Transverse colon (tissue), 4 donors: Measurements from ENCODE around the gene POC1A. TPM values are rescaled to one million over a fixed set of nuclear protein-coding genes. Genes with fewer than 3 reads are reported as not detected.

ENCODE experiments used
- DNase-seq: peaks from one replicate; pipeline ENCODE4 v3.0.0-alpha.2; 2019
- H3K27ac ChIP-seq, 4 donors: fragments of 200-600 bp; sonication (generic); 2 replicates each; pipeline ENCODE4 v1.5.1; 2016 to 2018; ENCODE audit warnings: inconsistent platforms in 4 of 4
- H3K27me3 ChIP-seq: fragments of 200-600 bp; sonication (generic); 2 replicates; pipeline ENCODE4 v1.5.1; 2017; ENCODE audit warnings: inconsistent platforms
- H3K36me3 ChIP-seq, 4 donors: fragments of 200-600 bp; sonication (generic); 2 replicates each; pipeline ENCODE4 v1.5.1; 2017 to 2019; ENCODE audit warnings: inconsistent platforms in 4 of 4
- H3K4me1 ChIP-seq, 4 donors: fragments of 200-600 bp; sonication (generic); 2 replicates each; pipeline ENCODE4 v1.5.1; 2017 to 2020; ENCODE audit warnings: inconsistent platforms in 4 of 4
- H3K4me3 ChIP-seq, 4 donors: fragments of 200-600 bp; sonication (generic); 1 replicate in 1 of 4; 2 replicates in 3 of 4; pipeline versions ENCODE4 v1.5.1 to v1.6.1; 2017 to 2019; ENCODE audit warnings: inconsistent platforms in 4 of 4
- H3K9me3 ChIP-seq, 2 donors: fragments of 200-600 bp; sonication (generic); 2 replicates each; pipeline ENCODE4 v1.5.1; 2017 to 2019; ENCODE audit warnings: inconsistent platforms in 2 of 2
- EP300 ChIP-seq: sonication (generic); formaldehyde crosslinking; IDR thresholded peaks from one replicate; pipeline ENCODE4 v1.6.1; 2017; ENCODE audit warnings: antibody characterized with exemption, low read depth
- POLR2A ChIP-seq: fragments of 450-650 bp; IDR thresholded peaks from one replicate; pipeline ENCODE4 v1.6.1; 2016; ENCODE audit warnings: antibody characterized with exemption, mild to moderate bottlenecking, moderate library complexity
- POLR2AphosphoS5 ChIP-seq, 3 donors: sonication (generic); formaldehyde crosslinking; IDR thresholded peaks; one replicate each; pipeline ENCODE4 v1.6.1; 2016; ENCODE audit warnings: antibody characterized with exemption in 3 of 3
- WGBS, 2 donors: methylation state at CpG; one replicate each; pipeline ENCODE4 v1.1.5; 2018; ENCODE audit warnings: low coverage in 1 of 2; 5-methylcytosine and 5-hydroxymethylcytosine counted together
- in situ Hi-C, 4 donors: fragments of 200-750 bp; cut with MboI; loops; one replicate each; pipeline versions ENCODE4 v1.15.0 to v1.15.1; 2017; ENCODE audit warnings: low sequenced_read_pairs in 3 of 4, low pct_ligation_motif_present in 1 of 4, low pct_unique_long_range_greater_than_20kb in 1 of 4
- intact Hi-C: fragments of 100-400 bp; cut with DNase I; formaldehyde crosslinking; loops from one replicate; pipeline ENCODE4 v1.15.1; 2023; ENCODE audit warnings: low total_unique reads
- total RNA-seq, 4 donors: library from RNA; depleted of rRNA; stranded (reverse); fragments of >200 nt; gene quantifications; one replicate each; pipeline ENCODE4 v1.1.0, GENCODE V29; 2016
- TF ChIP-seq, protein P1 (sequence below), 5 experiments: fragments of 200-600 bp in 3 of 5; fragments of 450-650 bp in 2 of 5; sonication (generic) in 3 of 5; IDR thresholded peaks; 1 replicate in 2 of 5; 2 replicates in 3 of 5; pipeline ENCODE4 v1.5.1; 2016 to 2017; ENCODE audit warnings: antibody characterized with exemption in 5 of 5, inconsistent platforms in 3 of 5, mild to moderate bottlenecking in 2 of 5, moderate library complexity in 1 of 5

POC1A gene
- total RNA-seq, 4 donors from 2014 or later = 0.80 to 3.1 (median 2.2) TPM; not detected in 1

DNA sequence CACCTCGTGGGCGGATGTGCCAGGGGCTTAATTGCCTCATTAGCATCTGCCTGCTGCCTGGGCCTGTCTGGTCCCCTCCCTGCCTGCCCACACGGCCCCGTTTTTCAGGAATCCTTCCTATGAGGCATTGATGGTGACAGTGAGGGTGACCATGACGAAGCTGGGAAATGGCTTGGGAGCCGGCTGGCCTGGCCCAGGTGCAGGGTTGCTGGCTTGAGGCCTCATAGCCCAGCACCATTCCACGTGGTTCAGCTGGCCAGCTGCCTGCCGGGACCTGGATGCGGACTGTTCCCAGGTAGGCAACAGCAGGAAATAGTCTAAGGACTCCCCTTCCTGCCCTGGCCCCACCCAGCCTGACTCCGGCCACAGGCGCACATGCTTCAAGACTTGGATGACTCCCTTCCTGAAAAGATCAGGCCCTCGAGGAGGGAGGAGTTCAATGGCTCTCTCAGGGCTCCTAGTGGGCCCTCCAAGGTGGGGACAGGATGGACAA lies 88.9 kb downstream of the POC1A start:
- peak; percentile 34 for DNase-seq
- no peaks in the 10 kb centered on the region for H3K27me3 ChIP-seq
- H3K36me3 ChIP-seq = no peaks in the 10 kb centered on the region
- H3K4me3 ChIP-seq = no peak overlapping the region
- H3K9me3 ChIP-seq = no peaks in the 10 kb centered on the region
- intact Hi-C loops (no loop called here), in situ Hi-C loops (no loop called here)
- peaks cover 0 to 13% (median 0%) of the 10 kb centered on the region in 4 donors for H3K4me1 ChIP-seq
- WGBS, 2 donors = 67 to 71% methylated on average over 2 to 8 of the region's 12 CpGs
- H3K27ac ChIP-seq = no peak overlapping the region
- TF ChIP-seq POLR2A = no peak
- TF ChIP-seq, protein P1, sequence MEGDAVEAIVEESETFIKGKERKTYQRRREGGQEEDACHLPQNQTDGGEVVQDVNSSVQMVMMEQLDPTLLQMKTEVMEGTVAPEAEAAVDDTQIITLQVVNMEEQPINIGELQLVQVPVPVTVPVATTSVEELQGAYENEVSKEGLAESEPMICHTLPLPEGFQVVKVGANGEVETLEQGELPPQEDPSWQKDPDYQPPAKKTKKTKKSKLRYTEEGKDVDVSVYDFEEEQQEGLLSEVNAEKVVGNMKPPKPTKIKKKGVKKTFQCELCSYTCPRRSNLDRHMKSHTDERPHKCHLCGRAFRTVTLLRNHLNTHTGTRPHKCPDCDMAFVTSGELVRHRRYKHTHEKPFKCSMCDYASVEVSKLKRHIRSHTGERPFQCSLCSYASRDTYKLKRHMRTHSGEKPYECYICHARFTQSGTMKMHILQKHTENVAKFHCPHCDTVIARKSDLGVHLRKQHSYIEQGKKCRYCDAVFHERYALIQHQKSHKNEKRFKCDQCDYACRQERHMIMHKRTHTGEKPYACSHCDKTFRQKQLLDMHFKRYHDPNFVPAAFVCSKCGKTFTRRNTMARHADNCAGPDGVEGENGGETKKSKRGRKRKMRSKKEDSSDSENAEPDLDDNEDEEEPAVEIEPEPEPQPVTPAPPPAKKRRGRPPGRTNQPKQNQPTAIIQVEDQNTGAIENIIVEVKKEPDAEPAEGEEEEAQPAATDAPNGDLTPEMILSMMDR (IDR thresholded peaks at IDR 0.05) = no peak
- no peak for TF ChIP-seq POLR2AphosphoS5 (IDR thresholded peaks at IDR 0.05)
- no peak for TF ChIP-seq EP300

DNA sequence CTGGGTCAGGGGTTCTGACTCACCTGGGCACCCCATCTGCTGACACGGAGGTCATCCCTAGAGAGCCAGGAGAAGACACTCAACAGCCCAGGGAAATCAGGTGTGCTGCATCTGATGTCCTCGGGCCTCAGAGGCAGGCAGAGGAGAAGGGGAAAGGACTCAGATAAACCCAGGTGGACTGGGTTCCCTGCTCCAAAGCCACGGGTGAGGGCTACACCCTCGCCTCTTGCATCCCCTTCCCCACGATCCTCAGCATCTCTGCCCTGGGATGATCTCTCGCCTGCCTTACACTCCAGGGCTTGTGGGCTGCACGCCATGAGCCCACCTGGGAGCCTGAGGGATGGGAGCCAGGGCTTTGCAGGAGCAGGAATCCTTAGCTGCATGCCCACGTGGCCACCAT lies 89.7 kb downstream of the POC1A start:
- no peak overlapping the region for H3K4me3 ChIP-seq
- in situ Hi-C loops = no loop called here
- no peak for DNase-seq
- H3K36me3 ChIP-seq = no peaks in the 10 kb centered on the region
- H3K4me1 ChIP-seq = peaks cover 0 to 12% (median 0%) of the 10 kb centered on the region in 4 donors
- no peak overlapping the region for H3K27ac ChIP-seq
- no peaks in the 10 kb centered on the region for H3K27me3 ChIP-seq
- WGBS, 2 donors = 94% methylated on average over 8 of the region's 8 CpGs; no CpG with 5 or more reads in 1 of the 2 donors
- no peaks in the 10 kb centered on the region for H3K9me3 ChIP-seq
- TF ChIP-seq POLR2AphosphoS5 (IDR thresholded peaks at IDR 0.05) = no peak
- intact Hi-C loops = no loop called here

DNA sequence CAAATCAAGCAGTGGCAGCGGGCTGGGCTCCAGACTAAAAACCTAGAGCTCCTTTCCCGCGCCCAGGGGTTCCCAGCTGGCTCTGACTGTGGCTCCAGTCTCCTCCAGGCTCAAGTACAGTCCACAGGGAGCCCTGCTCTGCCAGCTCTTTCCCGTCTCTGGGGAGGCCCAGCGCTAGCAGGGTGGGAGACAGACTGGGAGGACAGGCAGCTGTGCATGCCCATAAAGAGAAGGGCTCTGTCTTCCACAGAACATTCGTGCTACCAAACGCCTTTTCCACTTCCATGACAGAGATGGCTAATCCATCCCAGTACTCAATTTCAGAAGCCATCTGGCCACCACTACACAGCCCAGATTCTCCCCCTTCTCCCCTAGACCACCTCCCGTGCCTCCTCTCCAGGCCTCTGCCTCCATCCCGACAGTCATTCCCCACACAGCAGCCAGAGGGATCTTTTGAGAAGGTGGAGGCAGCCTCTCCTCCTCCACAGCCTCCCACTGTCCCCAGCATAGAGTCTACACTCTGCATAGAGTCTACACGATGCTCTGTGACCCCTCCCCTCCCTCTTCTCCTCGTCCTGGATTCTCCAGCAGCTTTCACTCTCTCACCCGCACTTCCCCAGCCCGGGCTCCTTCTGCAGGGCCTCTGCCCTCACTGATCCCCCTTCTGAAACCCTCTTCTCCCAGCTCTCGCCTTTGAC lies 91.0 kb downstream of the POC1A start:
- in situ Hi-C loops (no loop called here), intact Hi-C loops (no loop called here)
- Histone ChIP-seq H3K4me1 (peaks cover 0 to 7% (median 0%) of the 10 kb centered on the region in 4 donors), H3K9me3 (no peaks in the 10 kb centered on the region), H3K4me3 (no peak overlapping the region), H3K27ac (no peak overlapping the region), H3K27me3 (no peaks in the 10 kb centered on the region), H3K36me3 (no peaks in the 10 kb centered on the region)
- no peak for DNase-seq
- TF ChIP-seq, protein P1 (IDR thresholded peaks at IDR 0.05) = no peak
- TF ChIP-seq EP300 = no peak
- no peak for TF ChIP-seq POLR2AphosphoS5 (IDR thresholded peaks at IDR 0.05)
- TF ChIP-seq POLR2A = no peak
- 83 to 92% methylated on average over 4 to 14 of the region's 14 CpGs for WGBS, 2 donors

DNA sequence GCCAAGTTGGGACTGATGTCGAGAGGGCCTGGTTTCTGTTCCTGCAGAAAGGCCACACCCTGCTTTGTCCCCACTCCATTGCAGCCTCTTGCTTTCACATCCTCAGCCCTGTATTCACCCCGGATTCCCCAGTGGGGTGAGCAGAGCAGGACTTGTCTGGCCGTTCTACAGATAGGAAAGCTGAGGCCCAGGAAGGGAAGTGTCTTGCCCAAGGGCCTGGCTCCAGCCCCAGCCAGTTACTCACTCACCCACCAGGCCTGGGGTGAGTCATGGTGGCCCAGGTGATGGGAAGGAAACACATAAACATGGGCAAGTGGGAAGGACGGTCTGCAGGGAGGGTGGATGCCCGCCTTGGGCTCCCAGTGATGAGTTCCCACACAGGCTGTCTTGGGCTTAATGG lies 91.7 kb downstream of the POC1A start:
- in situ Hi-C loops (no loop called here), intact Hi-C loops (no loop called here)
- Histone ChIP-seq H3K27ac (no peak overlapping the region), H3K36me3 (no peaks in the 10 kb centered on the region), H3K9me3 (no peaks in the 10 kb centered on the region), H3K4me3 (no peak overlapping the region), H3K27me3 (no peaks in the 10 kb centered on the region), H3K4me1 (peaks cover 4 to 14% (median 5%) of the 10 kb centered on the region in 4 donors)
- WGBS, 2 donors = 50% methylated on average over 5 of the region's 5 CpGs; no CpG with 5 or more reads in 1 of the 2 donors
- DNase-seq = peak; percentile 11
- TF ChIP-seq, protein P1 (IDR thresholded peaks at IDR 0.05) = no peak
- TF ChIP-seq POLR2A (no peak), EP300 (no peak), POLR2AphosphoS5 (IDR thresholded peaks at IDR 0.05) (no peak)
